ENCODE data around the gene IFNAR2. TPM values are rescaled to one million over a fixed set of nuclear protein-coding genes. Genes with fewer than 3 reads are reported as not detected.
A peak's percentile ranks its signal among the peaks of the same experiment; 100 is the strongest.

Gene IFNAR2
- total RNA-seq (10 to 100 TPM in 1 of 4 donors, 1 to 10 TPM in 3; 3.3 to 10.0 (median 6.2) TPM), polyA plus RNA-seq (1 to 10 TPM; 3.5 to 4.2 (median 3.8) TPM)
- long read RNA-seq, donor 1, full-length matches to known transcripts: 5 of 5 reads
- long read RNA-seq, donor 1, partial matches to known transcripts: 0 of 5 reads
- long read RNA-seq, donor 1, other reads (novel, unspliced or antisense): 0 of 5 reads
- long read RNA-seq, donor 2, full-length matches to known transcripts: 4 of 5 reads
- long read RNA-seq, donor 2, partial matches to known transcripts: 0 of 5 reads
- long read RNA-seq, donor 2, other reads (novel, unspliced or antisense): 1 of 5 reads

DNA sequence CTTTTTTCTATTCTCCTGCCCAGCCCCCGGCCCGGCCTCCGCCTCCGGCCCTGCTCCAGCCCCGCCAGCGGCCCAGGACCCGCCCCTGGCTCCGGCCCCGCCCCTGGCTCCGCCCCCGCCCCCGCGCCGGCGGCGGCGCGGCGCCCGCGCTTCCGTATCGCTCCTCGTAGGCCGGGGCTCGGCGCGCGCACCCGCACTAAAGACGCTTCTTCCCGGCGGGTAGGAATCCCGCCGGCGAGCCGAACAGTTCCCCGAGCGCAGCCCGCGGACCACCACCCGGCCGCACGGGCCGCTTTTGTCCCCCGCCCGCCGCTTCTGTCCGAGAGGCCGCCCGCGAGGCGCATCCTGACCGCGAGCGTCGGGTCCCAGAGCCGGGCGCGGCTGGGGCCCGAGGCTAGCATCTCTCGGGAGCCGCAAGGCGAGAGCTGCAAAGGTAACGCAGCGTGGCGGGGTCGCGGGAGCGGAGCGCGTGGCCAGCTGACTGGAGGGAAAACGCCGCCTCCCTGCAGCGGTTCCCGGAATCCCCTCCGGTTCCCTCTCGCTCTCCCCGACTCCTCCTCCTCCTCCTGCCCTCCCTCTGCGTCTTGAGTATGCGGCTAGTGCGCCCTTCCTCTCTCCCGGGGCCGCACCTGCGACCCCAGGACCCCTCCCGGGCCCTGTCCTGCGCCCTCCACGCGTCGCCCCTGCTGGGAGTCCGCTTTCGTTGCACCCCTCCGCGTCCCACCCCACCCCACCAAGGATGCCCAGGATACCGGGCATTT is at the start of gene IFNAR2:
TSS of gene IFNAR2 (plus strand) at position 155 of the 761 bp plus-strand sequence. CDS start 11,985 bp downstream, outside the sequence.
- 0 to 1% (median 0%) methylated on average over 62 to 95 of the region's 95 CpGs for WGBS, 3 donors
- ATAC-seq: peak; percentile 94 to 95 (median 94)
- intact Hi-C loops (cut with DNase I): no loop called here

GRCh38 chr21:33185852-33186251 is 43.9 kb upstream of the IFNAR2 start:
- Histone ChIP-seq H3K4me3 (no peak overlapping the region), H3K9me3 (no peaks in the 10 kb centered on the region), H3K27ac (no peak overlapping the region), H3K36me3 (ENCODE audit: insufficient read depth in 1 of 2, low read depth in 1 of 2) (no peaks in the 10 kb centered on the region), H3K4me1 (no peaks in the 10 kb centered on the region), H3K27me3 (ENCODE audit: insufficient read depth in 3 of 3, low read length in 2 of 3) (no peaks in the 10 kb centered on the region)
- ATAC-seq: no peak
- intact Hi-C loops (cut with DNase I): no loop called here
- no peak for TF ChIP-seq CTCF (IDR thresholded peaks at IDR 0.05)
- WGBS, 3 donors: 68 to 79% (median 78%) methylated on average over 6 of the region's 6 CpGs
- no peak for DNase-seq

More for the DNA sequence above, at the start of gene IFNAR2:
- no peak for TF ChIP-seq CTCF (IDR thresholded peaks at IDR 0.05)
- Histone ChIP-seq H3K9me3 (no peaks in the 10 kb centered on the region), H3K4me1 (peaks cover 19% of the 10 kb centered on the region), H3K27me3 (ENCODE audit: insufficient read depth in 3 of 3, low read length in 2 of 3) (no peaks in the 10 kb centered on the region), H3K36me3 (ENCODE audit: insufficient read depth in 1 of 2, low read depth in 1 of 2) (no peaks in the 10 kb centered on the region), H3K4me3 (peak within 1 kb of the TSS; percentile 99), H3K27ac (peak within 1 kb of the TSS; percentile 93)
- DNase-seq: peak; percentile 77 to 87

DNA sequence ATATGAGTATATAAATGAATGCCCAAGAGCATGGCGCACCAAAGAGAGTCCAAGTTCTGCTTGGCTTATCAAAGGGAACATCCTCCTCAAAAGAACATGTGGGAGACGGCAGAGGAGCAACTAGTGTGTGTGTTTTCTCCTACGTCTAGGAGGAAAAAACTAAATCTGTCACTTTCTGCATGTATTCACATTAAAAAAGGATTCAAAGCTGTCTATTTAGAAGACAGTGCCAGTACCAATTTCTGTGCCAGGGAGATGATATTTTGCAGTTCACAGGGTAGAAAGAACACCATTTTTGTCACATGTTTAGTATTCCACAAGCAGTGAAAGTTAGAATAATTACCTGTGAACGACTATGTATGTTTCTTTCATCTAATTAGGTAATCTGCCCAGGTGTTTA is 42.5 kb upstream of the IFNAR2 start:
- Histone ChIP-seq H3K36me3 (ENCODE audit: insufficient read depth in 1 of 2, low read depth in 1 of 2) (no peaks in the 10 kb centered on the region), H3K4me3 (no peak overlapping the region), H3K4me1 (no peaks in the 10 kb centered on the region), H3K27me3 (ENCODE audit: insufficient read depth in 3 of 3, low read length in 2 of 3) (no peaks in the 10 kb centered on the region), H3K9me3 (no peaks in the 10 kb centered on the region), H3K27ac (no peak overlapping the region)
- intact Hi-C loops (cut with DNase I): no loop called here
- no peak for TF ChIP-seq CTCF (IDR thresholded peaks at IDR 0.05)
- ATAC-seq (no peak), DNase-seq (no peak)
- 65 to 74% (median 72%) methylated on average over 4 of the region's 4 CpGs for WGBS, 3 donors

DNA sequence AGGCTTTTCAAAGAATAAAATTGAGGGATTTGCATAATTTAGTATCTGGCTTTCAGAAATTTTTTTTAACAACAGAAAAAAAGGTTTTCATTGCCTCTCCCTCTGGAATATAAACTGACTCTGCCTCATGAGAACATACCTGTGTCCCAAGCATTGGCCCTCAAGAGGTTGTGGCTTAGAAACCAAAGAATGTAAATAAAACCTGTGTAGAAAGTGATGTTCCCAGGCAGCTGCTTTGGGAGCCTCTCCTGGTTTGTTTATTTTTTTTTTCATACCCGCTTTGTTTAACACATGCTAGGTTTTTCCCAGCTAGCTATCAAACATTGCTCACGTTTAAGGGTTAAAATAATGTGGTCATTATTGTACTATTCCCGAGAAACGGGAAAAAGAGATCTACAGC is 40.5 kb upstream of the IFNAR2 start:
- Histone ChIP-seq H3K4me3 (no peak overlapping the region), H3K36me3 (ENCODE audit: insufficient read depth in 1 of 2, low read depth in 1 of 2) (no peaks in the 10 kb centered on the region), H3K4me1 (no peaks in the 10 kb centered on the region), H3K27me3 (ENCODE audit: insufficient read depth in 3 of 3, low read length in 2 of 3) (no peaks in the 10 kb centered on the region), H3K9me3 (no peaks in the 10 kb centered on the region), H3K27ac (no peak overlapping the region)
- ATAC-seq (no peak), DNase-seq (no peak)
- TF ChIP-seq CTCF (IDR thresholded peaks at IDR 0.05): no peak
- 25 to 30% (median 26%) methylated on average over 4 of the region's 4 CpGs for WGBS, 3 donors
- intact Hi-C loops (cut with DNase I): no loop called here

Measured in psoas muscle (tissue), 8 donors.